ENCODE data around the gene KRTAP12-4.
"Not testable (repeated sequence)": the region's sequence is repeated elsewhere in the genome, so short reads cannot be mapped to it uniquely, and the experiment has no call there.

KRTAP12-4 gene

DNA sequence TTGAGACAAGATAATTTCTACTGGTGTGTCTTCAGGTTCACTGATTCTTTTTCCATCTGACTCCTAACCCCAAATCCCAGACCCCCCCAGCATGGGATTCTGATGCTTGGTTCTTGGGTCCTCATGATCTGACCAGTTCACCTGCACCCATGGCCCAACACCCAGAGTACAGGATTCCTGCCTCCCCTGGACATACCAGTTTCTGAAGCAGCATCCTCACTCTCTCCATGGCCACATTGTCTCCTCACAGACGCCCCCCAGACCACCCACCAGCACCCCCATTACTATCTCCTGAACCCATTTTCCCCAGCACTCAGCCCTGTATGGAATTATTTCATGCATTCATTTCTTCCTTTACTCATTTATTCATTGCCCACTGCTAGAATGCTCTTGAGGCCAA, 2.4 kb upstream of the KRTAP12-4 start:
- no peak for DNase-seq (ENCODE audit: low read depth in 3 of 3)

GRCh38 chr21:44653656-44654575, 543 bp downstream of the KRTAP12-4 start:
- DNase-seq (ENCODE audit: low read depth in 3 of 3): peak in 1 of 3 experiments; percentile 8

DNA sequence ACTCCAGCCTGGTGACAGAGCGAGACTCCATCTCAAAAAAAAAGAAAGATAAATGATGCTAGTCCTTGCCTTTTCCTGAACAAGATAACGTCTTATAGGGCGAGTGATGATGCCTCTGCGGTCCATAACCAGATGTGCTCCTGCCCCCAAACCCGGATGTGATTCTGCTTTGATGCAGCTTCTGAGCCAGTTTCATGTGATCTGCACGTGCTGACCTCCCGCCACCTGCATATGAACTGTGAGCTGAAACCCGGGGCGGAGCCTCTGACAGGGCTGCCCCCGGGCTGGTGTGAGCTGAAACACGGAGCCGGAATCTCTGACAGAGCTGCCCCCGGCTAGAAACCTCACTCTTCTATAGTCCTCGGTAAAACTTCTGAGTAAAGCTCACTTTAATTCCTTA, 1.3 kb downstream of the KRTAP12-4 start:
- no peak for DNase-seq (ENCODE audit: low read depth in 3 of 3)

GRCh38 chr21:44650973-44651675, 3.3 kb downstream of the KRTAP12-4 start:
- DNase-seq (ENCODE audit: low read depth in 3 of 3): no peak

DNA sequence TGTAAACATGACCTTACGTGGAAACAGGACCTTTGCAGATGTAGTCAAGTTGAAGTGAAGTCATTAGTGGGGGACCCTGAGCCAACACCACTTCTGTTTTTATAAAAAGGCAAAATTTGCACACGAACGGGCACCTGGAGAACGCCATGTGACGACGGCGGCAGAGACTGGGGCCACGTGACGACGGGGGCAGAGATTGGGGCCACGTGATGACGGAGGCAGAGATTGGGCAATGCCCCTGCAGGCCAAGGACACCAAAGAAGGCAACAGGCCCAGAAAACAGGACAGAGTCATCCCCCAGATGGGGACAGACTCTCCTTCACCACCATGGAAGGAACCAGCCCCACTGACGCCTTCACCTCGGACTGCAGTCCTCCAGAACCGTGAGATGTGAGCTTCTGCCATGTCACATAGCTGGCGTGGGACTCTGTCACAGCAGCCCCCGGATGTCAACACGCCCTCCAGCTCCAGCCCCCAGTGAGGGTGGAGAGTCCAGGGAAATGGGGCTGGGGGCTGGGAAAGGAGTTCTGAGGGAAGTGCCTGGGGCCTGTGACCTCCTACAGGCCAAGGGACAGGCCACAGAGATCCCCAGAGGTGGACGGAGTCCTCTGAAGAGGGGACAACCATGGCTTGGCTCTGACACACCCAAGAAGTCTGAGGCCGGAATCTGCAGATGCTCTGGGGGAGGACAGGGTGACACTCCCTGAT, 4.0 kb downstream of the KRTAP12-4 start:
- no peak for DNase-seq (ENCODE audit: low read depth in 3 of 3)

- no peak for DNase-seq (ENCODE audit: low read depth in 3 of 3)
Observed at GRCh38 chr21:44649521-44650100, 4.8 kb downstream of the KRTAP12-4 start.

GRCh38 chr21:44648557-44649311, 5.7 kb downstream of the KRTAP12-4 start:
- DNase-seq (ENCODE audit: low read depth in 3 of 3): no peak

- no peak for DNase-seq (ENCODE audit: low read depth in 3 of 3)
Observed at GRCh38 chr21:44647222-44647552, 7.3 kb downstream of the KRTAP12-4 start.

DNA sequence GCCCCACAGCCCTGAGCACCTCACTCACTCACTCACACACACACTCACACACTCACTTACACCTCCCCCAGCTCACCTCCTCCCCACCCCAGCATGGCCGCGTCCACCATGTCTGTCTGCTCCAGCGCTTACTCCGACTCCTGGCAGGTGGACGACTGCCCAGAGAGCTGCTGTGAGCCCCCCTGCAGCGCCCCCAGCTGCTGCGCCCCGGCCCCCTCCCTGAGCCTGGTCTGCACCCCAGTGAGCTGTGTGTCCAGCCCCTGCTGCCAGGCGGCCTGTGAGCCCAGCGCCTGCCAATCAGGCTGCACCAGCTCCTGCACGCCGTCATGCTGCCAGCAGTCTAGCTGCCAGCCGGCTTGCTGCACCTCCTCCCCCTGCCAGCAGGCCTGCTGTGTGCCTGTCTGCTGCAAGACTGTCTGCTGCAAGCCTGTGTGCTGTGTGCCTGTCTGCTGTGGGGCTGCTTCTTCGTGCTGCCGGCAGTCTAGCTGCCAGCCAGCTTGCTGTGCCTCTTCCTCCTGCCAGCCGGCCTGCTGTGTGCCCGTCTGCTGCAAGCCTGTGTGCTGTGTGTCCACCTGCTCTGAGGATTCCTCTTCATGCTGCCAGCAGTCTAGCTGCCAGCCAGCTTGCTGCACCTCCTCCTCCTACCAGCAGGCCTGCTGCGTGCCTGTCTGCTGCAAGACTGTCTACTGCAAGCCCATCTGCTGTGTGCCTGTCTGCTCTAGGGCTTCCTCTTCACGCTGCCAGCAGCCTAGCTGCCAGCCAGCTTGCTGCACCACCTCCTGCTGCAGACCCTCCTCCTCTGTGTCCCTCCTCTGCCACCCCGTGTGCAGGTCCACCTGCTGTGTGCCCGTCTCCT, 7.9 kb downstream of the KRTAP12-4 start, which contains the start of gene KRTAP10-11:
KRTAP10-11 (plus strand) TSS at position 49 of the 856 bp plus-strand sequence; CDS start at position 94, 45 bp downstream.
- not testable (repeated sequence) for DNase-seq (ENCODE audit: low read depth in 3 of 3)

DNA sequence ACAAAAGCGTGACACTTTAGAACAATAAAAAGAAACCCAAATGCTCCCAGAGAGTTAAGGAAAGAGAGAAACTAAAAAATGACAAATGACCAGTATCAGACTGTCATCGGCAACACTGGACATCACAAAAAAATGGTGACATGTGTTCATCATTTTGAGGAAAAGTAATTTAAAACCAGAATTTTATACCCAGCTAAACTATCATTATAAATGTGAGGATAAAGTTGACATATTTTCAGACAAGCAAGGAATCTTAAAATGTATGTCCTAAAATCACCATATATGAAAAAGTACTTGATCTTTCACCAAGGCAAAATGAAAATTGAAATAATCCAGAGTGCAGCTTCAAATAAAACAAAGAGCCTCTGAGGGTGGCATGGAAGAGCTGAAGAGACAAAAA, 9.6 kb downstream of the KRTAP12-4 start:
- no peak for DNase-seq (ENCODE audit: low read depth in 3 of 3)

DNA sequence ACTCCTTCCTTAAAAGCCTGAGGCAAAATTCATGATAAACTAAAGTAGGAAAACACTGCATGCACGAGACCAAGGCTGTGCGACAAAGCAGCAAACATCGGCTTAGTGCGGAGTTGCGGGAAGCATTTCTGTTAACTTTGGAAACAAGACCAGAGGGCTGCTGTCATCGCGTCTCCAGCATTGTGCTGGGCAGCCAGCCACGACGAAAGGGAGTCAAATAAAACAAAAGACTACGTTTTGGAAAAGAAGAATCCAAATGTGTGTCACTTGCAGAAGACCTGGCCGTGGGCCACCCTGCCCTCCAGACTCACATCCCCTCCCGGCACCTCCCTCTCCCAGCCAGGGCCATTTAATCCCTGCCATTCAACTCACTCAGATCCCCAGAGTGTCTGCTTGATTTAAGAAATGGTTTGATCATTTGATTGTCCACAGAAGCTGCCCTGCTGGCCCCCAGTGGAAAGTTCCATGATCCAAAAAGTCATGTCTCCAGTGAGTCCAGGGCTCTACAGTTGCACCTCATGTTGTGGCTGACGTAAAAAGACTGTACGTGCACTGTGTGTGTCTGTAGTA, 10.6 kb downstream of the KRTAP12-4 start:
- DNase-seq (ENCODE audit: low read depth in 3 of 3): no peak

GRCh38 chr21:44640761-44641160, 13.7 kb downstream of the KRTAP12-4 start:
- DNase-seq (ENCODE audit: low read depth in 3 of 3): no peak

- no peak for DNase-seq (ENCODE audit: low read depth in 3 of 3)
Observed at GRCh38 chr21:44639331-44639655, 15.2 kb downstream of the KRTAP12-4 start.

DNA sequence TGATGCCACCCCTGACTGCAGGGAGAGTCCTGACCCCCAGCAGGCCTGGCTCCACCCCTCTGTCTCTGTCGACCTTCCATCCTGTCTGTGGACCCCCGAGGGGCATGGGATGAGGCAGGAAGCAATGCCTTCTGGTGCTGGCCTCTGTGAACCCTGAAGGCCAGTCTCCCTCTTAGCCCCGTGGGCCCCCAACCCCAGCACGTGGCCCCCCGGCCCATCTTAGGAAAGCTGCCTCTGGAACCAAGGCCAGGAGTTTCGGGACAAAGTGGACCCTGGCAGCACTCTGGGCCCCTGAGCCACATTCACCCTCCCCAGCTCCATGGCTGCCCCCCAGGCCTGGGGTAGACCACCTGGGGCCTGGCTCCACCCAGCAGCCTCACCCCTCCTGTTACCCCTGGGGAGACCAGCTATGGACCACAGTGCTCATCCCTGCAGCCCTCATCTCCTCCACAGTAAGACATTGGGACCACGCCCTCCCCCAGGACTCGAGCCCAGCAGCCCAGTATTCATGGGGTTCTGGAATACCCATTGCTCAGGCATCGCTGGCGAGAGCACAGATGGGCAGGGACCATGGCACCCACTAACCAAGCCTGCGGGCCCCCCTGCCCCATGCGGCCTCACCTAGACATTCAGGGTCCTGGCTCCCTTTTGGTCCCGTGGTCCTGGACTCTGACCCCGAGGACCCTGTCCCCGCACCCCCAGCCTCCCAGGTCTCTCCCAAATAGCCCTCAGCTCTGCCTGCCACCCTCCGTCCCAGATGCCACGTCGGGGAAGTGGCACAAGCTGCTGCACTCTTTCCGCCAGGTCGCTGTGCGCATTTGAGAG, 15.7 kb downstream of the KRTAP12-4 start:
- DNase-seq (ENCODE audit: low read depth in 3 of 3): not testable (repeated sequence)

- not testable (repeated sequence) for DNase-seq (ENCODE audit: low read depth in 3 of 3)
Observed at GRCh38 chr21:44637851-44638348, 16.6 kb downstream of the KRTAP12-4 start.

DNA sequence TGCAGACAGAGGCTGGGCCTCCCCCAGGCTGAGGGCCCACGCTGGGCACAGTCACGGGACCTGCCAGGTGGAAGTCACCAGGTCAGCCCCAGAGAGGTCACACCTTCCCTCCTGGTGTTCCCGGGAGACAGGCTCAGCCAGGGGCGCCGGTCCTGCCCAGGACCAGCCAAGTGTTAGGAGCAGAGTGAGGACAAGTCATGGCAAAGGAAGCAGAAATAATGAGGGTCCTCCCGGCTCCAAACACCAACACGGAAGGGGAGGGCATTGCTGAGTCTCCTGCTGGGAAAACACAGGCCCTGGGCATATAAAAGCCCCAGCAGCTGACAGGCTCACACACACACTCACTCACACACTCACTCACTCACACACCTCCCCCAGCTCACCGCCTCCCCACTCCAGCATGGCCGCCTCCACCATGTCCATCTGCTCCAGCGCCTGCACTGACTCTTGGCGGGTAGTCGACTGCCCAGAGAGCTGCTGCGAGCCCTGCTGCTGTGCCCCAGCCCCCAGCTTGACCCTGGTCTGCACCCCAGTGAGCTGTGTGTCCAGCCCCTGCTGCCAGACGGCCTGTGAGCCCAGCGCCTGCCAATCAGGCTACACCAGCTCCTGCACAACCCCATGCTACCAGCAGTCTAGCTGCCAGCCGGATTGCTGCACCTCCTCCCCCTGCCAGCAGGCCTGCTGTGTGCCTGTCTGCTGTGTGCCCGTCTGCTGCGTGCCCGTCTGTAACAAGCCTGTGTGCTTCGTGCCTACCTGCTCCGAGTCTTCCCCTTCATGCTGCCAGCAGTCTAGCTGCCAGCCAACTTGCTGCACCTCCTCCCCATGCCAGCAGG, 17.2 kb downstream of the KRTAP12-4 start, which contains the start of gene KRTAP10-10:
KRTAP10-10 (plus strand) TSS at position 339 of the 833 bp plus-strand sequence; CDS start at position 401, 62 bp downstream.
- DNase-seq (ENCODE audit: low read depth in 3 of 3): no peak

- no peak for DNase-seq (ENCODE audit: low read depth in 3 of 3)
Observed at GRCh38 chr21:44636209-44637017, 18.0 kb downstream of the KRTAP12-4 start.
